GM18868 (cell line): ENCODE data around the gene ISOC1.

Experiments
- ATAC-seq: cut with Tn5 transposase; IDR thresholded peaks from one replicate; pipeline ENCODE4 v1.9.1; 2021; ENCODE audit warnings: mild to moderate bottlenecking, moderate library complexity; ENCODE audit not compliant: unreplicated experiment

Gene ISOC1

DNA sequence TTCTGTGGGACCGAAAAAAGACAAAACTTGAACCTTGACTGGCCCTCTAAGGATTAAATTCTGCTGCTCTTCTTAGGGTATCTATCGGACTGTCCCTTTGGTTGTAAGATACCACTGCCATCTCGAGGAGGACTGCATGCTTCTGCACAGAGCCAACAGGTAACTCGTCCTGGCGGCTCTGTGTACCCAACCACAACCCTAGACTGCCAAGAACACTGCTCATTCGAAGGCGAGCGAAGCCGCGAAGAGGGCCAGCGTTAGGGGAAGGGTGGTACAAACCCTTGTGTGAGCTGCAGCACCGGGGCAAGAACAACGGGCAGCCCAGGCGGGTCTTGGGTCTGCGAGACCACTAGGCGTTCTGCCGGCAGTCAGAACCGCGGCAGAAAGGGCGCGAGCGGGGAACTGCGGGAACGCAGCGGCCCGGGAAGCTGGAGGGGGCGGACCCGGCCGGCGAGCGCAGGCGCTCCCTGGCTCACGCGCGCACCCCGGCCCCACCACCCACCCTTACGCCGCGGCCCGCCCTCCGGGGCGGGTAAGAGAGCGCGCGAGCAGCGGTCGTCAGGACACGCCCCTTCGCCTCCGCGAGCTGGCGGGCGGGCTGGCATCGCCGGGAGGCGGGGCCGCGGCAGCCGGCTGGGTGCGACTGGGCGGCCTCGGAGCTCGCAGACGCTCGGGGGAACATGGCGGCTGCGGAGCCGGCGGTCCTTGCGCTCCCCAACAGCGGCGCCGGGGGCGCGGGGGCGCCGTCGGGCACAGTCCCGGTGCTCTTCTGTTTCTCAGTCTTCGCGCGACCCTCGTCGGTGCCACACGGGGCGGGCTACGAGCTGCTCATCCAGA is at the start of gene ISOC1:
ISOC1 (plus strand) TSS at position 663 of the 837 bp plus-strand sequence; CDS start at position 681, 18 bp downstream.
- ATAC-seq: peak; percentile 87

DNA sequence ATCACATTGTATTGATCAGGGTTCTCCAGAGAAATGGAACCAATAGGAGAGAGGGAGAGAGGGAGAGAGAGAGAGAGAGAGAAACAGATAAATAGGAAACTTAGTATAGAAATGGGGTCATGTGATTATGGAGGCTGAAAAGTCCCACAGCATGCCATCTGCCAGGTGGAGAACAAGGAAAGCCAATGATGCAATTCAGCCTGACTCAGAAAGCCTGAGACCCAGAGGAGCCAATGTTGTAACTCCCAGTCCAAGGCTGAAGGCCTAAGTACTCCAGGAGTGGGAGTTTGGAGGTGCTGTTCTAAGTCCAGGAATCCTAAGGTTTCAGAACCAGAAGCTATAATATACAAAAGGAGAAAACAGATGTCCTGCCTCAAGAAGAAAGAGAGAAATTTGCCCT is 48.4 kb upstream of the ISOC1 start:
- ATAC-seq: no peak

DNA sequence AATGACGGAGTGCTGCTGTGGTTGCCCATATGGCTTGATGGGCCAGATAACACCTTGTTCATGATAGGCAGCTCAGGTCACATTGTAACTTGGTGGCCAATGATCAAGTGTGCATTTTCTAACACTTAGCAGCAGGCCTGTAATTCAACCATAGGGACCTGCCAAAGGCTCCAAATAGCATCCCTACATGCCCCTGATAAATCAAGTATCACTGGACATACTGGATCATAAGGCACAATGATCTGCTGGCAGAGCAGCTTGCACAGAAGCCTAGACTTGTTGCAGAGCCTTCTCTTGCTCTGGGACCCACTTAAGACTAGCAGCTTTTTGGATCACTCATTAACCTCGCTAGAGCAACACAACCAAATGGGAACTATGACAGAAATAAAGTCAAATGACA is 46.0 kb upstream of the ISOC1 start:
- no peak for ATAC-seq

DNA sequence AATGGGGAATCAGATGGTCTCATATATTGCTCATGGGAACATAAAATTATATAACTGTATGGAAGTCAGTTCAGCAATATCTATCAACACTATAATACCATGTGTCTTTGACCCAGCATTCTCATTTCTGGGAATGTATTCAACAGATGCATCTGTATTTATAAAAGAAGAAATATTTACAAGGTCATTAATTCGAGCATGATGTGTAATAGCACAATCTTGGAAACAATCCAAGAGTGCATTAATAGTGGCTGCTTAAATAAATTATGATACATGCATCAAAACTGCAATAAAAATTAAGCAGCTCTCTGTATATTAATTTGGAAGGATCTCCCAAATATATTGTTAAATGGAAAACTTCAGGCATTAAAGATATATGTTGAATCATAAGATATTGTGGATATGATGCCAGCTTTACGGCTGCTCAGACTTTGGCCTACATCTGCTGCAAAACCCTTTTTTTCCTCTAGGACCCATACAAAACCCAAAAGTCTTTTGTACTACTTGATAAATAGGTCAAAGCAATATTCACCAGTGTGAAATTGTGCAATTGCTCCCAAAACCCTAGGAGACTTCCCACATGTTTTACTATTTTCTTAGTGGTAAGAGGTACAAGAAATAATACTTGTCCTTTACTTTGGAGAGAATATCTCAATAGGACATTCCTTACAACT is 45.3 kb upstream of the ISOC1 start:
- ATAC-seq: no peak

DNA sequence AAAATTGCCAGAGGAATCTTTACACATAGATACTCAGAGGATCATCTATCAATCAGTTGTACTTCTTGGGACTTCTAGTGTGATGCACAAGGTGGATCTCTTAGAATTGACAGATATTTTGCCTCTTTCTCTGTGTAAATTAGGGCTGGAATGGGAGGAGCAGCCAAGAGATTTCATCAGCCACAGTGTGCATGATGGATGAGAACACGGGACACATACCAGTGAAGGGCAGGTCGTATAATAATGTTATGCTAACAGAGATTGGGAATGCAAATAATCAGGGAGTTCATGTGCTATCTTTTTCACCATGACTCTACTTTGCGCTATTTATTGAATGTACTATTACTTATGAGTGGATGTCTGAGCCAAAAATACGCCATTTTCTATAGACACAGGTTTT is 43.3 kb upstream of the ISOC1 start:
- no peak for ATAC-seq

DNA sequence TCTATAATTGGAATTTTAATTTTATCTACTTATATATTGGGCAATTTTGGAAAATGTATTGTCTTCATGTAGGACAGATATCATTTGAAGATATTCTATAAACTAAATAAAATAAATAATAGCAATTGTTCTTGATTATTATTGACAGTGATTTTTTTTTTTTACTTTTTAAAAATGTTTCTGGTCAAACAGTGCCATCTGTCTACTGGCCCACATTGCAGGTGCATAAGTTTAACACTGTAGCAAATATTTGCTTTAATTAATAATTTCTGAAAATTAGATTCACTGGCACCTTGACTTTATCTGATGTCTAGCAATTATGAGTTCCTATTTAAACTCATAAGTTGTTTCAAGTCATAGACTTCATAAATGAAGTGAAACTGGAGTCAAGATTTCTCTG is 41.1 kb upstream of the ISOC1 start:
- ATAC-seq: no peak

DNA sequence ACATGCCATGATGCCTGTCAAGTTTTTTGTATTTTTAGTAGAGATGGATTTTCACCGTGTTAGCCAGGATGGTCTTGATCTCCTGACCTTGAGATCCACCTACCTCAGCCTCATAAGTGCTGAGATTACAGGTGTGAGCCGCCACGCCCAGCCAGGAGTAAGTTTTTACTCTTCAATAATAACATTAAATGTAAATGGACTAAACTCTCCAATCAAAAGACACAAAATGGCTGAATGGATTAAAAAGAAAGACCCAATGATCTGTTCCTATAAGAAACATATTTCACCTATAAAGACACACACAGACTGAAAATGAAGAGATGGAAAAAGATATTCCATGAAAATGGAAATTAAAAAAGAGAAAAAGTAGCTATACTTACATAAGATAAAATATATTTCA is 37.2 kb upstream of the ISOC1 start:
- no peak for ATAC-seq

DNA sequence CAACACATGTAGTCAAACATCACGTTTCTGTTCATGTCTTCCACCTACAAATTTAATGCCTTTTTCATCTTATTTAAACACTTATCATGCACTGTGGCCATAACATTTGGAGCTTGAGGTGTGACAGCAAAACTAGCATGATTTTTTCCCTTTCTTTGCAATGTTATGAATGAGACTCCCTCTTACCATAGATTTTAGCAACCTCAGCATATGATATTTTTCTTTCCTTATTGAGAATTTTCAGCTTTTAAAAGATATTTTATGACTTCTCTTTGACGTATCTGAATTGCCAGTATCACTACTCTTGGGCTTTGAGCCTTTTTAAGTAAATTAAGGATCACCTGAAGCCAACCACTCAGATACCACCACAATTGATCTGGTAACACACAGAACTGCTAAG is 32.7 kb upstream of the ISOC1 start:
- ATAC-seq: no peak

DNA sequence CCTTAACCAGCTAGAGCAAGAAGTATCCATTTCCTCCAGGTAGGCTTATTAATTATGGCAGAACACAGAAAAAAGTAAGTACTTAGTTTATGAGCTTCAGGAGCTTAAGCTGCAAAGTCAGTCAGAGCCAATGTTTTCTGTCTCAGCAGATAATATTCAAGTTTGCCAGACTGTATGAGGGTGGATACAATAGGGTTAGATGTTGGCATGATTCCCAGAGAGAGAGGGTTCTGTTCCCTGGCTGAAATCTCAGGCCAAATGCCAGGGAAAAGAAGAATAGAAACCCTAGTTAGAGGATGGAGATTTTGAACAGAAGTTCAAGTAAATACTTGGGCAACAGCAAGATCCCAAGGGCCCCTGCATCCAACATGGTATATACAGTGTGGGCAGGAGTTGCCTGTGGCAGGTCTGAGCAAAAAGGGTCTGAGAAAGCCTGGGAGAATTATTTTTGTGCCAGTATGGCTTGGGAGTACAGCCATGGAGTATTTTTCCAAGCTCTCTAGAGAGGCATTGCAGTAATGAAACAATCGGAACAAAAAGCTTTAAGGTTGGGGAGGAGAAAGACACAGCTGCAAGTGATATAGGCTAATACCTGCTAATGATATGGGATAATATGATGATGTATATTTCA is 31.0 kb upstream of the ISOC1 start:
- ATAC-seq: no peak

DNA sequence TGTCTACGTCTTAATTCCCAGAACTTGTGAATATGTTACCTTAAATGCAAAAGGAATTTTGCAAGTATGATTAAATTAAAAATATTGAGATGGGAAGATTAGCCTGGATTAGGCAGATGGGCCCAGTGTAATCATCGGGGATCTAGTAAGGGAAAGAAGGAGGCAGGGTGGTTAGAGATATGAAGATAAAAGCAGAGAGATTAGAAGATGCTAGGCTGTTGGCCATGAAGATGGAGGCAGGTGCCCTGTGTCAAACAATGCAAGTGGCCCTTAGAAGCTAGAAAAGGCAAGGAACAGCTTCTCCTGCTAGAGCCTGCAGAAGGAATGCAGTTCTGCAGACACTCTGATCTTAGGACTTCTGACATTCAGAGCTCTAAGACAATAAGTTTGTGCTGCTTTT is 28.8 kb upstream of the ISOC1 start:
- no peak for ATAC-seq

DNA sequence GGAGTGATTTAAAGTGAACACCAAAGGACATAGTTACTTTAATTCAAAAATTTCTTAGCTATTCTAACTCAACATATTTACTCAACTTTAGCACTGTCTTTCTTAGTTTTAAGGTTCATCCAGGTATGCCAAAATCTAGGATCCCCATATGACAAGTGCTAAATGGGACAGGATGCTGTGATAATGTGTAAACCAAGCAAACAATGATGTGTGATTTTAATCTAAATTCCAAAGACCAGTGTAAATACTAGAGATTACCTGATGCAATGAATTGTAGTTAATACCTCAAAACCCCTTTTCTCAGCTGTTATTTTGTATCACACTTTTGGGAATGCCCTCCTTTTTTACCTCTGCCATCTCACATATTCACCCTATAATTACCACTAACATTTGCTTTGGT is 26.8 kb upstream of the ISOC1 start:
- ATAC-seq: no peak

DNA sequence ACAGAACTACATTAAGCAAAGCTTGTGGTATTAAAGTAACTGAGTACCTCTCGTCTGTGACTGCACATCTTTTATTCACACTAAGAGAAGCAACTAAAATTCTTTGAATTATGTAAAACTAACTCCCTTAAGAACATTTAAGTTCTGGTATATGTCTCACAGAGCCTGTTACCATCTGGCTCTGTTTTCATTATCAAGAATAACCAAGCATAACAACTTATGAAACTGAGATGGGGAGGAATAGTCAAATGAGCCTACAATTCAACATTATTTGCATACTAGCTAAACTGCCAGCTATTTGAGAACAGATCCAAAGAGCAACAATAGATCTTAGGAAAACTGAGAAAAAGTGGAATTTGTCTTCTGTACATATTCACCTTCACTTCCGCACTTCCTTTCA is 25.3 kb upstream of the ISOC1 start:
- no peak for ATAC-seq

DNA sequence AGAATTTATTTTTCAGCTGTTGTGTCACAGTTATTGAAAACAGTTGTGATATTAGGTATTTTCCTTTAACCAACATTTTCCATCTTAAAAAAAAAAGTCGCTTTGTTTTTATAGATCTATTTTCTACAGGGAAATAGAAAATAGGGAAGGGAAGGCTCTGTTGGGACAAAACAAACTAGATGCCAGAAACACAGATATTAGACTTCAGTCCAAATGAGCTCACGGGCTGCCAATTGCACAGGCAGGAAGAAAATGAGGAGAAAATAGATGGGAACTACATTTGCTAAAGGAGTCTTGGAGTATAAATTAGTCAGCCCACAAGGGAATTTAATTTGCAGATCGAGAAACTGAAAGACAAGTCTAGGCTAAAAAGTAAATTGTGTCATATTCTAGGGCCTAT is 21.4 kb upstream of the ISOC1 start:
- ATAC-seq: no peak

DNA sequence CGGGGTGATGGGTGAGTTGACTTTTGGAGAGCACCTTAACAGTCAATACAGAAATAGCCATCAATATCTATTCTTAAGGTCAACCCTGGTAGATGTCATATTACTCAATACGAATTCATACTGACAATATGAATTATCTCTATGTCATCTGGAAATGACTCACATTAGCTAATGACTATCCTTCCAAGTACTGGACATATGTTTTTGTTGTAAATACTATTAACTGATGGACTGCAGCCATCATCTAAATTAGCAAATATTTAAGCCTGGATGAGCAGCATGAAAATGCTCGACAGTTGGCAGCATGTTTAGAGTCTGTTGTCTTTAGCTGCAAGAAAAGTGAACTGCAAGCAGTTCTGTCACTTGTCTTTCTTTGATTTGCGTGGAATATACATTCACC is 19.6 kb upstream of the ISOC1 start:
- ATAC-seq: peak; percentile 37

DNA sequence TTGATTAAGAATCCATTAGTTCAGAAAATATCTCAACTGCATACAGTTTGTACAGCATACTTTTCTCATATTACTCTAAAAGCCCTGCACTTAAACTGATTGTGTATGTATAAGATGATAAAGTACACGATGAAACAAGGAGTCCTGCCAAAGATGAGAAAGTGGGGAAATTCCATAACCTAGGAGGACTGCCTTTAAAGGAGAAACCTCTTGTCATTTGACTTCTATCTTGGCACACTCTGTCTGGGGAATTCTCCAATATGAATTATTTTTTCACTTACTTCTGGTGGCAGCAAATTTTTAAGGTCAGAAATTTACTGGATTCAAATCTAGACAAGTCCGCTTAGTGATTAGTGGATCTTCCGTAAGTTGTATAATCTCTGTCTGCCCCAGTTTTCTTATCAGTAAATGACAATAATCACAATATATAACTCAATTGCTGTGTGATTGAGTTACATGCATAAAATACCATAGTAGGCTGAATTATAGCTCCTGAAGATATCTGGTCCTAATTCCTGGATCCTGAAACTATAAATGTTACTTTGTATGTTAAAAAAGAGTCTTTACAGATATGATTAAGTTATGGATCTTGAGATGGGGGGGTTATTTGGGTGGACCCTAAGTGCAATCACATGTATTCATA is 17.0 kb upstream of the ISOC1 start:
- ATAC-seq: no peak

DNA sequence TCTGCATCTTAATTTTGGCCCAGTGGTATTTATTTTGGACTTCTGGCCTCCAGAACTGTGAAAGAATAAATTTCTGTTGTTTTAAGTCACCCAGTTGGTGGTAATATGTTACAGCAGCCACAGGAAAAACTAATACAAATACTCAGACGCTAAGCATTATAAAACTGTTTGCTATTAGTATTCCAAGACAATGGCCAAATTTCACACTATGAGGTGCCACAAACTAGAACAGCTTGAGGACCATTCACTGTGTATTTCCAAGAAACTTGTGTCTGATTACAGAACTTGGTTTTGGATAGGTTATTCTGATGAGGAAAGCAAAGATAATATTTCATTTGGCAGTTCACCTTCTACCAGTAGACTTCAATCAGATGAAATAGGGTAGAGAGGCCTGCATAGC is 16.3 kb upstream of the ISOC1 start:
- ATAC-seq: no peak

DNA sequence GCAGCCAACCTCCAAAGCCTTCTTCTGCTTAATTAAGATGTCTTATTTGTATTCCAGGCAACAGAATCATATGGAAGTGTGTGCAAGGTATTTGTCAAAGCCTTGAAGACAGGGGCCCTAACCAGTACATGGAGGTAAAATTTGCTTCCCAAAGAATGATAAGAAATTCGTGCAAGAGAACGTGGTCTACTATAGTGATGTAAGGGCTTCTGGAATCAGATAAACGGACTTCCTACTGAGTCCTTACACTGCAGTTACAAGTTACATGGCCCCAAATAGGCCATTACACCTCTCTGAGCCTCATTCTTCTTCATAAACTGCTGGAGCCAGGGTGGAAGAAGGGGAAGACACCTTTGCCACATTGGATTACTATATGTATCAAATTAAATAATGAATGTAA is 15.9 kb upstream of the ISOC1 start:
- ATAC-seq: no peak

DNA sequence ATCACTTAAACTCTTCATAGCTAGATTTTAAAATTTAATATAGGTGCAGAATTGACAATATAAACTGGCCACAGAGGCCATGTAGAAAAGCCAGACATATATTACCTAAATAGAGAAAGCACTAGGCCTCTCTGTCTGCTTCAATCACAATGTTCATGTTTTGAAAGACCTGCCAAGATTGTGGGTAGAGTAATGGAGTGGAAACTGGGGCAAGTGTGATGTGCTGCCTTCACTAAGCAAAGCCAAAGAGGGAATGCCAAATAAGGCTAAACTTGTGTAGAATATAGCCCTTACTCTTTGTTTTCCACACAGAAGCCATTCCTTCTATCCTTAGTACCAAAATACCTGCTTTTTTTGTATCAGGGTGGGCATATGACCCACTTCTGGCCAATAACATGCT is 15.1 kb upstream of the ISOC1 start:
- ATAC-seq: no peak

DNA sequence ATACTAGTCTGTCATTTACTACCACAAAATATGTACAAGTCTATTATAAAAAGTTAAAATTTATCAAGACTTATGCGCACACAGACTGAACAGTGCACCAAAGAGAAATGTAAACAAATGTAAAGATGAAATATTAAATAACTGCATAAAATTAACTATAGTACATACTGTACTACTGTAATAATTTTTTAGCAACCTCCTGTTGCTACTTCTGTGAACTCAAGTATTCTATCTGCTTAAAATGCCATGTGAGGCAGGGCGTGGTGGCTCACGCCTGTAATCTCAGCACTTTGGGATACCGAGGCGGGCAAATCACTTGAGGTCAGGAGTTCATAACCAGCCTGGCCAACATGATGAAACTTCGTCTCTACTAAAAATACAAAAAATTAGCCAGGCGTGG is 13.8 kb upstream of the ISOC1 start:
- no peak for ATAC-seq

DNA sequence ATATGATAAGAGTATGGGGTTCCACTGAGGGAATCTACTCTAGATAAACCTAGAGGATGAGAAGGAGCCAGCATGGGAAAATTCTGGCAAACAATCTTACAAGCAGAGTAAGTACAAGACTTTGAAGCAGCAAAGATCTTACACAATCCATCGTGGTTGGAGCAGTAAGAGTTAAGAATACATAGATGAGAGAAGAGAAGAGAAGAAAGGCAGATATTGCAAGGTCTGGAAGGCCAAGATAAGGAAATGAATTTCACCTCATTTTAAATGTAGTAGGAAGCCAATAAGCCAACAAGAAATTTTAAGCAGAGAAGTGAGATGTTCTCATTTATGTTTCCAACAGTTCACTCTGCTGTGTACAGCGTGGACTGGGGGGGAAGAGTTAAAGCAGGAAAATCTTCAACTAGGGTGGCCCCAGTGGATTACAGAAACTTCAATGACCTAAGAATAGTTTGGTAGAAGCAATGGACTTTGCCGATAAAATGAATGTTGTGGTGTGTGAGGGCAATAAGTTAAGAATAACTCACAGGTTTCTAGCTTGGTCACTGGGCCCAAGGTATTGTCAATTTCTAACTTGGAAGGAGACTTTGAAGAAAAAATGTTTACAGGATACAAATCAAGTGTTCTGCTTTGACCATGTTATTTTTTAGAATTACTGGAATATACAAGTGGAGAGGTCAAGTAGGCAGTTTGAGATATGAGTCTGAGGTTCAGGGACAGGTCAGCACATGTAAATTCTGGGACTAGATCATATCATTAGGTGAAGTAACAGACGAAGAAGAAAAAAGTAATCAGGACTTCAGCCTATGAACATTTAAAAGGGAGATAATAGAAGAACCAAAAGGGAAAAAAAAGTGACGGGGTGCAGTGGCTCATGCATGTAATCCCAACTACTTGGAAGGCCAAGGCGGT is 12.1 kb upstream of the ISOC1 start:
- ATAC-seq: no peak
